ENCODE data around the gene NPC1L1. TPM values are rescaled to one million over a fixed set of nuclear protein-coding genes. Genes with fewer than 3 reads are reported as not detected.

NPC1L1 gene
- total RNA-seq, 1 experiment from 2014 or later = 0.15 TPM

- POLR2A ChIA-PET = no interaction called here
- DNase-seq (ENCODE audit: low spot score) (no peak), ATAC-seq (no peak)
- Mint-ChIP-seq H3K4me1 (no peaks in the 10 kb centered on the region), H3K36me3 (peaks cover 18% of the 10 kb centered on the region), H3K4me3 (no peak overlapping the region), H3K9me3 (no peaks in the 10 kb centered on the region), H3K27me3 (ENCODE audit: low read depth) (no peaks in the 10 kb centered on the region), H3K27ac (no peak overlapping the region)
- CTCF ChIA-PET = interaction anchor here (1.2 to 2.1 kb wide), 2 partner anchors 27 to 213 kb away, joined by 4 to 6 read pairs; no protein-coding TSS in a partner anchor
- no peak for TF ChIP-seq ELF4 (CRISPR knock-in tag; IDR thresholded peaks at IDR 0.05; ENCODE audit: low read depth)
- TF ChIP-seq NFATC4 (CRISPR knock-in tag; IDR thresholded peaks at IDR 0.05) = 0 out of 2 replicates have a peak, but pooled peaks have one; percentile 48
- TF ChIP-seq ARID4B (CRISPR knock-in tag; IDR thresholded peaks at IDR 0.05; ENCODE audit: borderline replicate concordance) = no peak
- no peak for TF ChIP-seq ATF1 (CRISPR knock-in tag; IDR thresholded peaks at IDR 0.05)
- no peak for TF ChIP-seq ZNF219 (CRISPR knock-in tag; IDR thresholded peaks at IDR 0.05; ENCODE audit: borderline replicate concordance)
- TF ChIP-seq, protein P1, sequence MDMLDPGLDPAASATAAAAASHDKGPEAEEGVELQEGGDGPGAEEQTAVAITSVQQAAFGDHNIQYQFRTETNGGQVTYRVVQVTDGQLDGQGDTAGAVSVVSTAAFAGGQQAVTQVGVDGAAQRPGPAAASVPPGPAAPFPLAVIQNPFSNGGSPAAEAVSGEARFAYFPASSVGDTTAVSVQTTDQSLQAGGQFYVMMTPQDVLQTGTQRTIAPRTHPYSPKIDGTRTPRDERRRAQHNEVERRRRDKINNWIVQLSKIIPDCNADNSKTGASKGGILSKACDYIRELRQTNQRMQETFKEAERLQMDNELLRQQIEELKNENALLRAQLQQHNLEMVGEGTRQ (CRISPR knock-in tag; IDR thresholded peaks at IDR 0.05) = no peak
- TF ChIP-seq, protein P2, sequence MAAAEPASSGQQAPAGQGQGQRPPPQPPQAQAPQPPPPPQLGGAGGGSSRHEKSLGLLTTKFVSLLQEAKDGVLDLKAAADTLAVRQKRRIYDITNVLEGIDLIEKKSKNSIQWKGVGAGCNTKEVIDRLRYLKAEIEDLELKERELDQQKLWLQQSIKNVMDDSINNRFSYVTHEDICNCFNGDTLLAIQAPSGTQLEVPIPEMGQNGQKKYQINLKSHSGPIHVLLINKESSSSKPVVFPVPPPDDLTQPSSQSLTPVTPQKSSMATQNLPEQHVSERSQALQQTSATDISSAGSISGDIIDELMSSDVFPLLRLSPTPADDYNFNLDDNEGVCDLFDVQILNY (CRISPR knock-in tag; IDR thresholded peaks at IDR 0.05) = no peak
- TF ChIP-seq ZNF671 (CRISPR knock-in tag; IDR thresholded peaks at IDR 0.05) = 0 out of 2 replicates have a peak, but pooled peaks have one; percentile 24
- TF ChIP-seq CREB1 (CRISPR knock-in tag; IDR thresholded peaks at IDR 0.05) = no peak
- no peak for TF ChIP-seq CREM (CRISPR knock-in tag; IDR thresholded peaks at IDR 0.05)
- TF ChIP-seq, protein P3, sequence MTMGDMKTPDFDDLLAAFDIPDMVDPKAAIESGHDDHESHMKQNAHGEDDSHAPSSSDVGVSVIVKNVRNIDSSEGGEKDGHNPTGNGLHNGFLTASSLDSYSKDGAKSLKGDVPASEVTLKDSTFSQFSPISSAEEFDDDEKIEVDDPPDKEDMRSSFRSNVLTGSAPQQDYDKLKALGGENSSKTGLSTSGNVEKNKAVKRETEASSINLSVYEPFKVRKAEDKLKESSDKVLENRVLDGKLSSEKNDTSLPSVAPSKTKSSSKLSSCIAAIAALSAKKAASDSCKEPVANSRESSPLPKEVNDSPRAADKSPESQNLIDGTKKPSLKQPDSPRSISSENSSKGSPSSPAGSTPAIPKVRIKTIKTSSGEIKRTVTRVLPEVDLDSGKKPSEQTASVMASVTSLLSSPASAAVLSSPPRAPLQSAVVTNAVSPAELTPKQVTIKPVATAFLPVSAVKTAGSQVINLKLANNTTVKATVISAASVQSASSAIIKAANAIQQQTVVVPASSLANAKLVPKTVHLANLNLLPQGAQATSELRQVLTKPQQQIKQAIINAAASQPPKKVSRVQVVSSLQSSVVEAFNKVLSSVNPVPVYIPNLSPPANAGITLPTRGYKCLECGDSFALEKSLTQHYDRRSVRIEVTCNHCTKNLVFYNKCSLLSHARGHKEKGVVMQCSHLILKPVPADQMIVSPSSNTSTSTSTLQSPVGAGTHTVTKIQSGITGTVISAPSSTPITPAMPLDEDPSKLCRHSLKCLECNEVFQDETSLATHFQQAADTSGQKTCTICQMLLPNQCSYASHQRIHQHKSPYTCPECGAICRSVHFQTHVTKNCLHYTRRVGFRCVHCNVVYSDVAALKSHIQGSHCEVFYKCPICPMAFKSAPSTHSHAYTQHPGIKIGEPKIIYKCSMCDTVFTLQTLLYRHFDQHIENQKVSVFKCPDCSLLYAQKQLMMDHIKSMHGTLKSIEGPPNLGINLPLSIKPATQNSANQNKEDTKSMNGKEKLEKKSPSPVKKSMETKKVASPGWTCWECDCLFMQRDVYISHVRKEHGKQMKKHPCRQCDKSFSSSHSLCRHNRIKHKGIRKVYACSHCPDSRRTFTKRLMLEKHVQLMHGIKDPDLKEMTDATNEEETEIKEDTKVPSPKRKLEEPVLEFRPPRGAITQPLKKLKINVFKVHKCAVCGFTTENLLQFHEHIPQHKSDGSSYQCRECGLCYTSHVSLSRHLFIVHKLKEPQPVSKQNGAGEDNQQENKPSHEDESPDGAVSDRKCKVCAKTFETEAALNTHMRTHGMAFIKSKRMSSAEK (CRISPR knock-in tag; IDR thresholded peaks at IDR 0.05; ENCODE audit: borderline replicate concordance) = no peak
- TF ChIP-seq ZNF425 (CRISPR knock-in tag; conservative IDR thresholded peaks at IDR 0.05) = no peak
- no peak for TF ChIP-seq ZNF232 (CRISPR knock-in tag; IDR thresholded peaks at IDR 0.05)
These were observed 21.0 kb upstream of the NPC1L1 start for GRCh38 chr7:44561962-44562621.
